Measurements from ENCODE around the gene CT45A10. TPM values are rescaled to one million over a fixed set of nuclear protein-coding genes. Genes with fewer than 3 reads are reported as not detected.
"Not testable (repeated sequence)": the region's sequence is repeated elsewhere in the genome, so short reads cannot be mapped to it uniquely, and the experiment has no call there.

Gene CT45A10
- polyA plus RNA-seq, 3 donors, result not detected

- H2AFZ ChIP-seq (ENCODE audit: insufficient read depth, low read depth, low read length, poor library complexity, severe bottlenecking); H3K4me1 Mint-ChIP-seq; H3K4me2 ChIP-seq (replicated peaks; ENCODE audit: extremely low read depth, low read length, poor library complexity, severe bottlenecking); DNase-seq; H3K36me3 ChIP-seq (replicated peaks in 1 of 2; ENCODE audit: control insufficient read depth in 1 of 2, insufficient read depth in 2 of 2, low read length in 2 of 2); H3K4me3 ChIP-seq (replicated peaks in 1 of 3; ENCODE audit: low read depth in 2 of 3, low read length in 3 of 3); H3K4me3 Mint-ChIP-seq; H3K27ac ChIP-seq (ENCODE audit: low read depth in 1 of 2, low read length in 2 of 2); H3K9me3 ChIP-seq (replicated peaks in 1 of 2; ENCODE audit: control insufficient read depth in 1 of 2, insufficient read depth in 1 of 2, low read length in 2 of 2); H3K9ac ChIP-seq (ENCODE audit: insufficient read depth, low read length, poor library complexity, severe bottlenecking); H3K27ac Mint-ChIP-seq; H3K27me3 Mint-ChIP-seq (ENCODE audit: low read depth in 3 of 3); H3K79me2 ChIP-seq (ENCODE audit: insufficient read depth, low read length); intact Hi-C loops (cut with micrococcal nuclease); H3K4me1 ChIP-seq (ENCODE audit: control insufficient read depth in 1 of 2, insufficient read depth in 2 of 2, low read length in 2 of 2); H4K20me1 ChIP-seq (ENCODE audit: insufficient read depth, low read length); H3K27me3 ChIP-seq (ENCODE audit: control insufficient read depth in 2 of 2, insufficient read depth in 2 of 2, low read length in 2 of 2); H3K36me3 Mint-ChIP-seq: not testable (repeated sequence)
- WGBS (ENCODE audit: insufficient coverage), result no CpG with 5 or more reads among the region's 18 CpGs
- H3K9me3 Mint-ChIP-seq, result peaks cover 3 to 15% (median 7%) of the 10 kb centered on the region in 7 donors
These were observed 5.0 kb downstream of the CT45A10 start for GRCh38 chrX:135888230-135888629.

DNA sequence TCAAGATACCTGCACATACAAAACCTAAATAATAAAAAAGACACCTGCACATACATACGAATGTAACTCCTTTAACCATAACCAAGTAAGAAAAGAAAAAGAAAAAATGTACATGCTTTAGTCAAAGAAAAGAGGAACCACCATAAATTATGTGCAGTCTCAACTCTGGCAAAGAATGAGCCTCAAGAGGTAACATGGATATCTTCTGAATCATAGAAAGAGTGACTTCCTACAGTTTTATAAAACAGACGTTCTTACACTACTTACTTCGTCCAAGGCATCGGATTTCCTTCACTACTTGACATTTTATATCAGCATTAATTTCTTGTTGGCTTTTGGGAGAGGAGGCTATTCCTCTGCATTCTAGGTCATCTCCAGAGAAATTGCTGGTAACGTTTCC lies 10.5 kb downstream of the CT45A10 start:
- H3K27me3 Mint-ChIP-seq (ENCODE audit: low read depth in 3 of 3); DNase-seq; H3K27ac Mint-ChIP-seq; H3K9me3 Mint-ChIP-seq; H3K36me3 Mint-ChIP-seq; H3K79me2 ChIP-seq (ENCODE audit: insufficient read depth, low read length); H3K4me1 ChIP-seq (ENCODE audit: control insufficient read depth in 1 of 2, insufficient read depth in 2 of 2, low read length in 2 of 2); H3K4me3 ChIP-seq (replicated peaks in 1 of 3; ENCODE audit: low read depth in 2 of 3, low read length in 3 of 3); H3K36me3 ChIP-seq (replicated peaks in 1 of 2; ENCODE audit: control insufficient read depth in 1 of 2, insufficient read depth in 2 of 2, low read length in 2 of 2); H3K4me2 ChIP-seq (replicated peaks; ENCODE audit: extremely low read depth, low read length, poor library complexity, severe bottlenecking); intact Hi-C loops (cut with micrococcal nuclease); H3K9ac ChIP-seq (ENCODE audit: insufficient read depth, low read length, poor library complexity, severe bottlenecking); H4K20me1 ChIP-seq (ENCODE audit: insufficient read depth, low read length); H2AFZ ChIP-seq (ENCODE audit: insufficient read depth, low read depth, low read length, poor library complexity, severe bottlenecking); H3K27me3 ChIP-seq (ENCODE audit: control insufficient read depth in 2 of 2, insufficient read depth in 2 of 2, low read length in 2 of 2); H3K4me3 Mint-ChIP-seq; H3K9me3 ChIP-seq (replicated peaks in 1 of 2; ENCODE audit: control insufficient read depth in 1 of 2, insufficient read depth in 1 of 2, low read length in 2 of 2); H3K27ac ChIP-seq (ENCODE audit: low read depth in 1 of 2, low read length in 2 of 2); H3K4me1 Mint-ChIP-seq: not testable (repeated sequence)
- no CpG with 5 or more reads among the region's 5 CpGs for WGBS (ENCODE audit: insufficient coverage)

DNA sequence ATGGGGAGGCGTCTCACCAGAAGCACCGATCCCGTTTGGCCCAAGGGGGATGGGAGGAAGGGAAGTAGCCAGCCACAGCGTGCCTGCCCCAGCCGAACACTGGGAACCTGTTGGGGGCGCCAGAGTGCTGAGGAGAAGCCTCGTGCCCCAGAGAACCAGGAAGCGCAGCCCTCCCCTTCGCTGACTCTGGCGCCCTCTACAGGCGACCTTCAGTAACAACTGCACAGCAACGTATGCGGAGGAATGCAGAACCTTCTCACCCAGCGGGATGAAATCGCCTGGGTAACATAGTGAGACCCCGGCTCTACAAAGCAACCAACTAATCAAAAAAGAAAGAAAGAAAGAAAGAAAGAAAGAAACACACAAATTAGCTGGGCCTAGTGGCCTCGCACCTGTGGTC lies 21.5 kb downstream of the CT45A10 start, which contains the start of gene CT45A9:
TSS of gene CT45A9 (minus strand) at position 101 of the 400 bp plus-strand sequence. CDS start 3,751 bp downstream, outside the sequence.
- H3K9me3 ChIP-seq (replicated peaks in 1 of 2; ENCODE audit: control insufficient read depth in 1 of 2, insufficient read depth in 1 of 2, low read length in 2 of 2); H3K4me1 Mint-ChIP-seq; H3K4me2 ChIP-seq (replicated peaks; ENCODE audit: extremely low read depth, low read length, poor library complexity, severe bottlenecking); H3K9me3 Mint-ChIP-seq; H3K9ac ChIP-seq (ENCODE audit: insufficient read depth, low read length, poor library complexity, severe bottlenecking); H3K4me3 Mint-ChIP-seq; H3K36me3 Mint-ChIP-seq; H2AFZ ChIP-seq (ENCODE audit: insufficient read depth, low read depth, low read length, poor library complexity, severe bottlenecking); intact Hi-C loops (cut with micrococcal nuclease); H3K36me3 ChIP-seq (replicated peaks in 1 of 2; ENCODE audit: control insufficient read depth in 1 of 2, insufficient read depth in 2 of 2, low read length in 2 of 2); H3K27ac ChIP-seq (ENCODE audit: low read depth in 1 of 2, low read length in 2 of 2); H3K27ac Mint-ChIP-seq; H3K27me3 Mint-ChIP-seq (ENCODE audit: low read depth in 3 of 3); H3K79me2 ChIP-seq (ENCODE audit: insufficient read depth, low read length); H3K4me3 ChIP-seq (replicated peaks in 1 of 3; ENCODE audit: low read depth in 2 of 3, low read length in 3 of 3); H3K4me1 ChIP-seq (ENCODE audit: control insufficient read depth in 1 of 2, insufficient read depth in 2 of 2, low read length in 2 of 2); H3K27me3 ChIP-seq (ENCODE audit: control insufficient read depth in 2 of 2, insufficient read depth in 2 of 2, low read length in 2 of 2); H4K20me1 ChIP-seq (ENCODE audit: insufficient read depth, low read length); DNase-seq: not testable (repeated sequence)
- no CpG with 5 or more reads among the region's 17 CpGs for WGBS (ENCODE audit: insufficient coverage)

- H3K36me3 ChIP-seq (replicated peaks in 1 of 2; ENCODE audit: control insufficient read depth in 1 of 2, insufficient read depth in 2 of 2, low read length in 2 of 2); H3K27me3 Mint-ChIP-seq (ENCODE audit: low read depth in 3 of 3); H3K9me3 ChIP-seq (replicated peaks in 1 of 2; ENCODE audit: control insufficient read depth in 1 of 2, insufficient read depth in 1 of 2, low read length in 2 of 2); H3K4me1 ChIP-seq (ENCODE audit: control insufficient read depth in 1 of 2, insufficient read depth in 2 of 2, low read length in 2 of 2); H3K36me3 Mint-ChIP-seq; DNase-seq; H3K4me1 Mint-ChIP-seq; H3K9me3 Mint-ChIP-seq; H3K4me3 Mint-ChIP-seq; H3K27ac ChIP-seq (ENCODE audit: low read depth in 1 of 2, low read length in 2 of 2); H3K79me2 ChIP-seq (ENCODE audit: insufficient read depth, low read length); H3K27ac Mint-ChIP-seq; H4K20me1 ChIP-seq (ENCODE audit: insufficient read depth, low read length); H2AFZ ChIP-seq (ENCODE audit: insufficient read depth, low read depth, low read length, poor library complexity, severe bottlenecking); intact Hi-C loops (cut with micrococcal nuclease); H3K9ac ChIP-seq (ENCODE audit: insufficient read depth, low read length, poor library complexity, severe bottlenecking); H3K4me2 ChIP-seq (replicated peaks; ENCODE audit: extremely low read depth, low read length, poor library complexity, severe bottlenecking); H3K27me3 ChIP-seq (ENCODE audit: control insufficient read depth in 2 of 2, insufficient read depth in 2 of 2, low read length in 2 of 2); H3K4me3 ChIP-seq (replicated peaks in 1 of 3; ENCODE audit: low read depth in 2 of 3, low read length in 3 of 3): not testable (repeated sequence)
- no CpG with 5 or more reads among the region's 17 CpGs for WGBS (ENCODE audit: insufficient coverage)
These were observed 38.8 kb downstream of the CT45A10 start, which contains the start of gene CT45A8 for GRCh38 chrX:135854438-135854837. Gene CT45A8 (minus strand): TSS chrX:135854538. CDS start chrX:135850783, 3,755 bp downstream.

All from CD14-positive monocyte (primary cell).